ENCODE results near the gene SNRPD2.
A peak's percentile ranks its signal among the peaks of the same experiment; 100 is the strongest.
"Not testable (repeated sequence)": the region's sequence is repeated elsewhere in the genome, so short reads cannot be mapped to it uniquely, and the experiment has no call there.

SNRPD2 gene

GRCh38 chr19:45691516-45692186, at the start of gene SNRPD2:
TSS of gene SNRPD2 (minus strand) at chr19:45691953. CDS start at chr19:45691888, 65 bp downstream.
- DNase-seq = no peak

GRCh38 chr19:45739498-45740439, 48.0 kb upstream of the SNRPD2 start:
- no peak for DNase-seq

GRCh38 chr19:45733160-45733810, 41.5 kb upstream of the SNRPD2 start, which contains the start of gene MEIOSIN:
TSS of gene MEIOSIN (plus strand) at chr19:45733439. CDS start at chr19:45735377, 1,938 bp downstream.
- DNase-seq = no peak

- peak; percentile 92 for DNase-seq
Observed at GRCh38 chr19:45730368-45731288, 38.9 kb upstream of the SNRPD2 start, which contains the start of gene FBXO46. TSS of gene FBXO46 (minus strand) at chr19:45730896. CDS start at chr19:45713495, 17,401 bp downstream.

- DNase-seq = no peak
Observed at GRCh38 chr19:45729800-45730290, 38.1 kb upstream of the SNRPD2 start.

- not testable (repeated sequence) for DNase-seq
Observed at GRCh38 chr19:45728683-45729082, 36.9 kb upstream of the SNRPD2 start.

- DNase-seq = not testable (repeated sequence)
Observed at GRCh38 chr19:45720065-45720464, 28.3 kb upstream of the SNRPD2 start.

- no peak for DNase-seq
Observed at GRCh38 chr19:45717983-45718650, 26.4 kb upstream of the SNRPD2 start.

- peak; percentile 95 for DNase-seq
Observed at GRCh38 chr19:45717131-45717982, 25.6 kb upstream of the SNRPD2 start.

GRCh38 chr19:45716359-45717130, 24.8 kb upstream of the SNRPD2 start:
- peak; percentile 48 for DNase-seq

GRCh38 chr19:45715139-45715538, 23.4 kb upstream of the SNRPD2 start:
- no peak for DNase-seq

- no peak for DNase-seq
Observed at GRCh38 chr19:45713141-45713540, 21.4 kb upstream of the SNRPD2 start.

GRCh38 chr19:45712699-45713067, 20.9 kb upstream of the SNRPD2 start:
- DNase-seq = no peak

- no peak for DNase-seq
Observed at GRCh38 chr19:45711851-45712698, 20.3 kb upstream of the SNRPD2 start.

- no peak for DNase-seq
Observed at GRCh38 chr19:45710356-45711130, 18.8 kb upstream of the SNRPD2 start.

GRCh38 chr19:45705710-45706415, 14.1 kb upstream of the SNRPD2 start:
- DNase-seq = no peak

GRCh38 chr19:45705115-45705514, 13.4 kb upstream of the SNRPD2 start:
- DNase-seq = no peak

Data from activated T-cell treated with anti-CD3 and anti-CD28 coated beads, Interleukin-2, amount 50 U/mL, for 1 hour (primary cell).